T-cell (primary cell): ENCODE data around the gene IRF9. TPM values are rescaled to one million over a fixed set of nuclear protein-coding genes. Genes with fewer than 3 reads are reported as not detected.

Experiments
- ATAC-seq, 4 experiments: fragments of 200-7000 bp in 3 of 4; fragments of 150-1000 bp in 1 of 4; cut with Tn5 transposase; replicated peaks in 1 of 4; 1 replicate in 3 of 4; 2 replicates in 1 of 4; pipeline ENCODE4 v1.10.0; 2021; ENCODE audit warnings: moderate library complexity in 3 of 4, mild to moderate bottlenecking in 2 of 4, moderate number of reproducible peaks in 1 of 4
- CTCF ChIA-PET, 2 donors: fragments of 300-600 bp; sonication (Branson Sonifier 250); formaldehyde crosslinking; loops; one replicate each; lab custom pipeline; 2022; ENCODE audit warnings: antibody characterized with exemption in 2 of 2; lab: Charles Lee
- POLR2A ChIA-PET, 2 donors: fragments of 300-600 bp; sonication (Branson Sonifier 250); formaldehyde crosslinking; loops; one replicate each; lab custom pipeline; 2022; ENCODE audit warnings: antibody characterized with exemption in 2 of 2; lab: Charles Lee
- DNase-seq, 35 experiments: peaks; one replicate each; pipeline versions ENCODE4 v3.0.0 to v3.0.0-alpha.2; 2013 to 2023
- H3K27ac ChIP-seq: one replicate; pipeline ENCODE4 v1.5.1; 2013; ENCODE audit warnings: low read length
- H3K27me3 ChIP-seq, 2 experiments: replicated peaks in 1 of 2; 1 replicate in 1 of 2; 2 replicates in 1 of 2; pipeline versions ENCODE4 v1.6.1 to v1.7.0; 2013; ENCODE audit warnings: low read length in 1 of 2, mixed read lengths in 1 of 2; ENCODE audit not compliant: control insufficient read depth in 2 of 2, insufficient read depth in 2 of 2; ENCODE audit errors: extremely low read depth in 1 of 2
- H3K36me3 ChIP-seq, 2 donors: 1 replicate in 1 of 2; 2 replicates in 1 of 2; pipeline versions ENCODE4 v1.6.1 to v1.7.0; 2013; ENCODE audit warnings: low read length in 1 of 2; ENCODE audit not compliant: control insufficient read depth in 2 of 2, insufficient read depth in 1 of 2; ENCODE audit errors: extremely low read depth in 1 of 2
- H3K4me1 ChIP-seq, 2 experiments: 1 replicate in 1 of 2; 2 replicates in 1 of 2; pipeline versions ENCODE4 v1.6.1 to v1.7.0; 2013; ENCODE audit warnings: low read length in 2 of 2, mixed read lengths in 1 of 2; ENCODE audit not compliant: insufficient read depth in 2 of 2, control insufficient read depth in 1 of 2; ENCODE audit errors: extremely low read depth in 1 of 2
- H3K4me3 ChIP-seq, 2 donors: 1 replicate in 1 of 2; 2 replicates in 1 of 2; pipeline versions ENCODE4 v1.5.1 to v1.7.0; 2013; ENCODE audit warnings: mild to moderate bottlenecking in 2 of 2, low read length in 1 of 2, moderate library complexity in 1 of 2; ENCODE audit not compliant: control insufficient read depth in 1 of 2; ENCODE audit errors: extremely low read depth in 1 of 2
- H3K9me3 ChIP-seq: 2 replicates; pipeline ENCODE4 v1.7.0; 2013
- H3K27ac Mint-ChIP-seq, 2 donors: one replicate each; pipeline ENCODE4 v1.8.0; 2020 to 2021; ENCODE audit warnings: mild to moderate bottlenecking in 2 of 2, mixed read lengths in 2 of 2
- H3K27me3 Mint-ChIP-seq, 2 donors: one replicate each; pipeline ENCODE4 v1.8.0; 2021 to 2022; ENCODE audit warnings: mixed read lengths in 2 of 2
- H3K36me3 Mint-ChIP-seq: one replicate; pipeline ENCODE4 v1.8.0; 2021; ENCODE audit warnings: mixed read lengths
- H3K4me1 Mint-ChIP-seq, 3 donors: one replicate each; pipeline ENCODE4 v1.8.0; 2020 to 2022; ENCODE audit warnings: mixed read lengths in 3 of 3, mild to moderate bottlenecking in 1 of 3
- H3K4me3 Mint-ChIP-seq, 3 donors: one replicate each; pipeline ENCODE4 v1.8.0; 2020 to 2022; ENCODE audit warnings: mild to moderate bottlenecking in 3 of 3, mixed read lengths in 3 of 3, moderate library complexity in 3 of 3
- H3K9me3 Mint-ChIP-seq, 3 donors: one replicate each; pipeline ENCODE4 v1.8.0; 2020 to 2022; ENCODE audit warnings: mixed read lengths in 3 of 3
- WGBS: methylation state at CpG from one replicate; pipeline ENCODE4 v1.1.5; 2013; ENCODE audit warnings: missing lambda C conversion rate; ENCODE audit not compliant: insufficient coverage; 5-methylcytosine and 5-hydroxymethylcytosine counted together
- total RNA-seq, 35 experiments: library from RNA in 6 of 35; stranded (reverse) in 6 of 35; fragments of 120-200 nt in 1 of 35; gene quantifications; one replicate each; pipeline versions ENCODE4 v1.2.1 to v1.2.4 and lab custom pipeline; 2013 to 2026

The IRF9 gene
- total RNA-seq, 5 donors from 2014 or later (not counting 1 experiment from before 2014, with no cell fraction given), result 201 to 285 (median 215) TPM

GRCh38 chr14:24151404-24152080, 9.5 kb upstream of the IRF9 start:
- Mint-ChIP-seq H3K27ac (peak overlapping the region in 1 of 2 donors; percentile 39), H3K4me3 (no peak overlapping the region), H3K4me1 (peaks cover 26 to 33% (median 31%) of the 10 kb centered on the region in 3 donors), H3K36me3 (peaks cover 39% of the 10 kb centered on the region), H3K27me3 (no peaks in the 10 kb centered on the region), H3K9me3 (no peaks in the 10 kb centered on the region)
- Histone ChIP-seq H3K4me3 (no peak overlapping the region), H3K27ac (no peak overlapping the region), H3K4me1 (peaks cover 8 to 35% of the 10 kb centered on the region in 2 experiments), H3K27me3 (no peaks in the 10 kb centered on the region), H3K36me3 (peaks cover 22 to 64% of the 10 kb centered on the region in 2 donors), H3K9me3 (no peaks in the 10 kb centered on the region)
- 100% methylated on average over 6 of the region's 16 CpGs for WGBS
- ATAC-seq (no peak), DNase-seq (no peak)
- ChIA-PET POLR2A (interaction anchor here in 1 of 2 donors (0.6 kb wide), 1 partner anchor 38 kb away, joined by 3 read pairs; no protein-coding TSS in a partner anchor), CTCF (interaction anchor here (0.8 to 0.9 kb wide), 2 partner anchors 9 to 43 kb away, joined by 3 read pairs; no protein-coding TSS in a partner anchor)

- ChIA-PET CTCF (interaction anchor here in 1 of 2 donors (1.2 kb wide), 2 partner anchors 8 to 91 kb away, joined by 3 read pairs; no protein-coding TSS in a partner anchor), POLR2A (no interaction called here)
- Histone ChIP-seq H3K27me3 (no peaks in the 10 kb centered on the region), H3K4me1 (peaks cover 0 to 16% of the 10 kb centered on the region in 2 experiments), H3K36me3 (peaks cover 36 to 71% of the 10 kb centered on the region in 2 donors), H3K9me3 (no peaks in the 10 kb centered on the region), H3K27ac (no peak overlapping the region), H3K4me3 (no peak overlapping the region)
- H3K36me3 Mint-ChIP-seq, result peaks cover 44% of the 10 kb centered on the region
- peak overlapping the region in 1 of 2 donors; percentile 80 for H3K27ac Mint-ChIP-seq
- H3K9me3 Mint-ChIP-seq, result no peaks in the 10 kb centered on the region
- WGBS, result 97% methylated on average over 8 of the region's 10 CpGs
- no peak overlapping the region for H3K4me3 Mint-ChIP-seq
- ATAC-seq, result no peak
- peaks cover 5 to 16% (median 15%) of the 10 kb centered on the region in 3 donors for H3K4me1 Mint-ChIP-seq
- no peaks in the 10 kb centered on the region for H3K27me3 Mint-ChIP-seq
- no peak for DNase-seq
These were observed 6.0 kb upstream of the IRF9 start for GRCh38 chr14:24155100-24155499.

- Histone ChIP-seq H3K27me3 (no peaks in the 10 kb centered on the region), H3K4me3 (no peak overlapping the region), H3K9me3 (no peaks in the 10 kb centered on the region), H3K4me1 (peaks cover 4 to 18% of the 10 kb centered on the region in 2 experiments), H3K27ac (no peak overlapping the region), H3K36me3 (peaks cover 25 to 60% of the 10 kb centered on the region in 2 donors)
- no peak for ATAC-seq
- Mint-ChIP-seq H3K27me3 (no peaks in the 10 kb centered on the region), H3K27ac (peak overlapping the region; percentile 29 to 76), H3K4me3 (no peak overlapping the region), H3K4me1 (peaks cover 13 to 23% (median 21%) of the 10 kb centered on the region in 3 donors), H3K9me3 (no peaks in the 10 kb centered on the region), H3K36me3 (peaks cover 39% of the 10 kb centered on the region)
- 100% methylated on average over 1 of the region's 1 CpG for WGBS
- ChIA-PET POLR2A (no interaction called here), CTCF (no interaction called here)
- no peak for DNase-seq
These were observed 4.2 kb upstream of the IRF9 start for GRCh38 chr14:24156840-24157239.

- POLR2A ChIA-PET, result no interaction called here
- peak overlapping the region; percentile 52 to 76 for H3K27ac Mint-ChIP-seq
- no peak overlapping the region for H3K27ac ChIP-seq
- peaks cover 25 to 55% of the 10 kb centered on the region in 2 donors for H3K36me3 ChIP-seq
- H3K36me3 Mint-ChIP-seq, result peaks cover 41% of the 10 kb centered on the region
- WGBS, result 95% methylated on average over 9 of the region's 12 CpGs
- no peaks in the 10 kb centered on the region for H3K27me3 ChIP-seq
- no peak overlapping the region for H3K4me3 ChIP-seq
- no peaks in the 10 kb centered on the region for H3K9me3 ChIP-seq
- CTCF ChIA-PET, result no interaction called here
- DNase-seq, result no peak
- no peaks in the 10 kb centered on the region for H3K27me3 Mint-ChIP-seq
- no peaks in the 10 kb centered on the region for H3K9me3 Mint-ChIP-seq
- H3K4me1 Mint-ChIP-seq, result peaks cover 17 to 25% (median 23%) of the 10 kb centered on the region in 3 donors
- H3K4me1 ChIP-seq, result peaks cover 4 to 23% of the 10 kb centered on the region in 2 experiments
- no peak for ATAC-seq
- H3K4me3 Mint-ChIP-seq, result no peak overlapping the region
These were observed 3.7 kb upstream of the IRF9 start for GRCh38 chr14:24157331-24157730.

GRCh38 chr14:24159777-24160498, 1.1 kb upstream of the IRF9 start:
- Histone ChIP-seq H3K36me3 (peaks cover 33 to 66% of the 10 kb centered on the region in 2 donors), H3K27me3 (no peaks in the 10 kb centered on the region), H3K4me1 (peaks cover 8 to 49% of the 10 kb centered on the region in 2 experiments), H3K9me3 (no peaks in the 10 kb centered on the region), H3K27ac (peak overlapping the region; percentile 89), H3K4me3 (no peak overlapping the region)
- peak overlapping the region in 1 of 3 donors; percentile 37 for H3K4me3 Mint-ChIP-seq
- H3K36me3 Mint-ChIP-seq, result peaks cover 52% of the 10 kb centered on the region
- DNase-seq (no peak), ATAC-seq (no peak)
- no peaks in the 10 kb centered on the region for H3K27me3 Mint-ChIP-seq
- peaks cover 43 to 48% (median 45%) of the 10 kb centered on the region in 3 donors for H3K4me1 Mint-ChIP-seq
- peak overlapping the region; percentile 98 to 99 for H3K27ac Mint-ChIP-seq
- no peaks in the 10 kb centered on the region for H3K9me3 Mint-ChIP-seq
- CTCF ChIA-PET, result interaction anchor here (0.9 to 1.9 kb wide), 9 partner anchors 8 to 69 kb away, joined by 3 to 30 read pairs (median 5); partner anchors contain the start of genes DCAF11 (in 2 of the 2), NRL (in 2 of the 2), RNF31 (in 2 of the 2) and PSME2 (in 1 of the 2)
- WGBS, result 98% methylated on average over 9 of the region's 11 CpGs
- POLR2A ChIA-PET, result interaction anchor here (0.6 to 1.0 kb wide), 4 partner anchors 11 to 44 kb away, joined by 3 to 4 read pairs (median 3); no protein-coding TSS in a partner anchor

- Mint-ChIP-seq H3K9me3 (no peaks in the 10 kb centered on the region), H3K36me3 (peaks cover 53% of the 10 kb centered on the region), H3K27me3 (no peaks in the 10 kb centered on the region), H3K4me3 (peak overlapping the region in 2 of 3 donors; percentile 37 to 92), H3K4me1 (peaks cover 48 to 52% (median 51%) of the 10 kb centered on the region in 3 donors), H3K27ac (peak overlapping the region; percentile 98 to 99)
- ATAC-seq (peak in 1 of 4 experiments; percentile 0), DNase-seq (no peak)
- Histone ChIP-seq H3K27me3 (no peaks in the 10 kb centered on the region), H3K27ac (peak overlapping the region; percentile 89), H3K4me1 (peaks cover 8 to 54% of the 10 kb centered on the region in 2 experiments), H3K4me3 (no peak overlapping the region), H3K36me3 (peaks cover 32 to 66% of the 10 kb centered on the region in 2 donors), H3K9me3 (no peaks in the 10 kb centered on the region)
- POLR2A ChIA-PET, result interaction anchor here (0.6 to 1.6 kb wide), 8 partner anchors 11 to 52 kb away, joined by 3 to 9 read pairs (median 4); partner anchors contain the start of genes DCAF11 (in 1 of the 2), EMC9 (in 1 of the 2), NRL (in 1 of the 2) and PSME1 (in 1 of the 2)
- CTCF ChIA-PET, result interaction anchor here (0.9 to 2.0 kb wide), 15 partner anchors 9 to 80 kb away, joined by 3 to 30 read pairs (median 5); partner anchors contain the start of genes DCAF11 (in 2 of the 2), NRL (in 2 of the 2), RNF31 (in 2 of the 2) and EMC9 (in 1 of the 2)
- 100% methylated on average over 4 of the region's 4 CpGs for WGBS
These were observed 591 bp upstream of the IRF9 start for GRCh38 chr14:24160499-24160849.
